ENCODE results near the gene REPS2. TPM values are rescaled to one million over a fixed set of nuclear protein-coding genes. Genes with fewer than 3 reads are reported as not detected.

REPS2 gene
- total RNA-seq, 1 donor from 2014 or later = 10.4 TPM

DNA sequence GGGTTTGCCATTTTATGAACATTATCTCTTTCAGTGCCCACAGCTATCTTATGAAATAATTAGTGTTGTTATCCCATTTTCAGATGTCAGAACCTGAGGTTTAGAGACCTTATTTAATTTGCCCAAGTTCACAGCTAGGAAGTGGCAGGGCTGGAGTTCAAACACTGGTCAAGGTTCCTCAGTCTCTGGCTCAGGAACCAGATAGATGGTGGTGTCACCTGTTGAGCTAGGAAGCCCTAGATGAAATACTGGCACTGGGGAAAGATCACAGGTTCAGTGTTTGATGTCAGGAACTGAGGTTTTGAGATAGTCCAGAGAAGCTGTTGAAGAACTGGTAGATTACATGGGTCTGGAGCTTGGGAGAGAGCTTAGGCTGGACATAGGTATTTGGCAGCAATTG, 85.4 kb downstream of the REPS2 start:
- no peak for DNase-seq (ENCODE audit: extremely low read depth, low read depth, low spot score)

DNA sequence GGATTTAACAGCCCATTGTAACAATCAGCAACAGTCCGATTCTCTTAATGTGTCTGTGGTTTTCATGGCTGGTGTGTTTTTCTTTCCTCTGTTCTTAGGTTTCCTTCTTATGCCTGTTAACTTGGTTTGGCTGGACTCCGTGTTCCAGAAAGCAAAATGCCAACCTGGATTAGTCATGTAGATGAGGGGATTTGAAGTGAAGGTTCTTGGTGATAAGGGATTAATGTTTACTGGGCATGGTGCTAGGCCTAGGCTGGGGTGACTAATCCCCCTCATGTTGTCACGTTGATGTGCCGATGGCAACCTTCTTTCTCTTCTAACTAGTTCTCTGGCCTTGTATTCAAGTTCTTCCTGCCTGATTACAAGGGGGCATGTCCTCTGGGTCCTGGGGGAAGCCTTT, 85.9 kb downstream of the REPS2 start:
- DNase-seq (ENCODE audit: extremely low read depth, low read depth, low spot score) = no peak

DNA sequence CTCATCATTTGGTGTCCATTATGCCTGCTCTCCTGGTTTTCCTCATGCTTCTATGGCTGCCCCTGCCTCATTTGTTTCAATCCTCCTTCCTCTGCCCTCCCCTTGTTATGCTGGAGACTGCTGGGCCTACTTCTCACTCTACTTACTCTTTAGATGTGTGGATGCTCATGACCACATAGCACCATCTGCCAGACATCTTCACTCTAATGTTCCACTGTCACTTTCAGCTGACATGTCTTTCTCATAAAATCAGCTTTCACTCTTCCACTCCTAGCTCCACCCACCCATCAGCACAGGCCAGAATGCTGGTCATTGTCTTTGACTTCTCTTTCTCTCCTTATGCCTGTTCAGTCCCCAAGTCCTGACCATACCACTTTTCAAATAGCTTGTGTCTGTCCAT, 86.8 kb downstream of the REPS2 start:
- DNase-seq (ENCODE audit: extremely low read depth, low read depth, low spot score) = no peak

DNA sequence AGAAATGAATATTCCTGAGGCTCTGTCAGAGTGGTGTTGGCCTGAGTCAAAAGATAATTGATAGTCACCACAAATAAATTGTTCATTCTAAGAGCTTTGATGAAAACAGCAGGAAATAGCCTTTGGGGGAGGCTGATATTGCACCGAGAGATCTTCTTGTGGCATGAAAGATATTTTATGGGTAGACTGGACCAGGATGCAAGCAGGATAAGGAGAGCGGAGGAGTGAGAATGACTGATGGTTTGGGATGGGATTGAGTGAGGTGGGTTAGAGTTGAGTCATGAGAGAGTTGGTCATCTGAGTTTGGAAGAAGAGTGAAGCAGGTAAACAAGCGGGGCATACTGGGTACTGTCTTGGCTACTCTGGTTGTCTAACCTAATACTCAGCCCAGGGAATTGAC, 88.7 kb downstream of the REPS2 start:
- DNase-seq (ENCODE audit: extremely low read depth, low read depth, low spot score) = no peak

DNA sequence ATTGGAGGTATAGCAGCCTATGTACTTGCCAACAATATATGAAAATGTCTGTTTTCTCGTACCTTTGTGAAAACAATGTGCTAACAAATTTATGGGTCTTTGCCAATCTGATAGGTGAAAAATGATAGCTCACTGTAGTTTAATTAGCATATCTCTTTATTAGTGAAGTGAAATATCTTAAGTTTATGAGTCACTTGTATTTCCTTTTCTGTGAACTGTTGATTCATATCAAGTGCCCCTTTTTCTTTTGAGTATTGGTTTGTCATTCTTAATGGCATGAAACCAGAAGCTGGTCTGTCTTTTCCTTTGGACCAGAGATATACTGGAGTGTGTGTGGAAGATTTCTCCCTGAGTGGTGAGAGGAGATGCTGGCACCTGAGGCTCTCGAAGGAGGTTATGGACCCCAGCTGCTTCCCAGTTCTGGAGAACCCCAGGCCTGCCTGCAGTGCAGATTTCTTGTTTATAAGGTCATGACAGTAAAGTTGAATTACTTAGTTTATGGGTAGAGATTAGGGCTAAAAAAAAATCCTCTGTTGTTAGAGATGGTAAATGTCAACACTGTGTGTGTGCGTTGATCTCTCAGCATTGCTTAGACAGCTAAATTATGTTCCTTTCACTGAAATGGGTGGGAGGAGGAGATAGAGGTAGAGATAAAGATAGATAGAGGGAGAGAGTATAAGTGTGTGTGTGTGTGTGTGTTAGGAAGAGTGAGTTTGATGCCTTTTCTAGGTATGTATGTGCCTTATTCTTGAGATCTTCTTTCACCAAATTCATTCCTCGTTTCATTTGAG, 89.9 kb downstream of the REPS2 start:
- no peak for DNase-seq (ENCODE audit: extremely low read depth, low read depth, low spot score)

DNA sequence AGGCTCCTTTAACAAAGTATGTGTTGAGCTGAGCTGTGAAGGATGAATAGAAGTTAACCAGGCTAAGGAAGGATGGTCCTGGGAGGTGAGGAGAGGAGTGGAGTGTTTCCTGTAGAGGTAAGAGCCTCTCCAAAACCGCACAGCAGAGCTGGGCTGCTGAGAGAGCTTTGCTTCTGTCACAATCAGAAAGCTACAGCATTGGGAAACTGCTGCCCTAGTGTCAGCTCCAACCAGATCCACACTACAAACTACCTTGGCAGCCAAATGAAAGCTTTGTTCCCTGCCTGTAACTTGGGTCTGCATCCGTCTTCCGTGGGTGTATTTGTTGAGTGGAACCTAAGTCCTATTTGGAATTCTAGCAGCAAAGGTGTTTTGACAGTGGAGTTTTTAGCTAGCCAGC, 91.8 kb downstream of the REPS2 start:
- DNase-seq (ENCODE audit: extremely low read depth, low read depth, low spot score) = no peak

DNA sequence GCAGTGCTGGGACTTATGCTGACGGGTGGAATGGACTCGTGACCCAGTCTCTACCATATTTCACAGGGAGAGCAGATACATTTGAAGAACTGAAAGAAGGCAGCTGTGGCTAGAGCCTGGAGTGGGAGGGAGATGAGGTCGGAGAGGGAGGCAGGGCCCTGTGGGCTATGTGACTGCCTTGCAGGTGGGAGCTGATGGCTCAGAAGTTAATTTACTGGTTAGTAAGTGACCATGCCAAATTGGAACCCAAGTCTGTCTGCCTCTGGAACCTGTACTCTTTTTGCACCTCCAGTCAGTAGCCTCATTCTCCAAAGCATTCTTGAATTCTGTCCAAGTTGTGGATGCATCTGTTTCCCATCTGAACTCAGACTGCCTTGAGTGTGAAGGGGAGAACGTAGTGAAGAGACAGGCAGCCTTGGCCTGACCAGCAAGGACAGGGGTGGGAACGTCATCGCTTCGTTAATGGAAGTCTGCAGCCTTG, 92.3 kb downstream of the REPS2 start:
- no peak for DNase-seq (ENCODE audit: extremely low read depth, low read depth, low spot score)

DNA sequence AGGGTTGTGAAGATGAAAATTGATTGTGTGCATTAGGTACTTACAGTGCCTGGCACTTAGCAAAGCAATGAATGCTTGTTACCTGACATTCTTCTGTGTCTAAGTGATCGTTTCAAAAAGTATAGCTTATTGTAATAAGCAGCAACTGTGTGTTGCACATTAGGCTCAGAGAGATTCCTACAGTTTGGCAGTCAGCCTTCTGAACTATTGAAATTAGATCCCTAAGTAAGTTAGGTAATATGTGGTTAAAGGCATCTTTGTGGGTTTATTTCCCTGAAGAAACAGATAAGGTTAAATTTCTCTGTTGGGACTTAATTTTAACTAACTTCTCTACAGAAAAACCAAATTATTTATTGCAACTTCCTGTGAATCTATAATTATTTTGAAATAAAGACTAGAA, 93.4 kb downstream of the REPS2 start:
- no peak for DNase-seq (ENCODE audit: extremely low read depth, low read depth, low spot score)

DNA sequence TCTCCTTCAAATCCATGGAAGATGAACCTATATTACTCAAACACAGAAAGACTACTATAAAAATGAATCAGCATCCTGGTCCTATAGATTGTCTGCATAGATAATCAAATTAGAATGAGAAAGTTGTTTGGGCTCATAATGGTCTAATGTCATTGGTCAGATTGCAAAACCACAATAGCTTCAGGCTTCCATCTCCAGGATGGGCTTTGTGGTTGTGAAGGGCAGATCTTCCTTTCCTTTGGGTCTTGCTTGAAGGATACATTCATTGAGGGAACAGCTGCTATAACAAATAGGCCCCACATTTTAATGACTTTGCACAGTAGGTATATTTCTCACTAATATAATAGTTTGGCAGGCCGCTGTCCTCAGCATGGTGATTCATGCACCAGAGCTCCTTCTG, 94.3 kb downstream of the REPS2 start:
- DNase-seq (ENCODE audit: extremely low read depth, low read depth, low spot score) = no peak

DNA sequence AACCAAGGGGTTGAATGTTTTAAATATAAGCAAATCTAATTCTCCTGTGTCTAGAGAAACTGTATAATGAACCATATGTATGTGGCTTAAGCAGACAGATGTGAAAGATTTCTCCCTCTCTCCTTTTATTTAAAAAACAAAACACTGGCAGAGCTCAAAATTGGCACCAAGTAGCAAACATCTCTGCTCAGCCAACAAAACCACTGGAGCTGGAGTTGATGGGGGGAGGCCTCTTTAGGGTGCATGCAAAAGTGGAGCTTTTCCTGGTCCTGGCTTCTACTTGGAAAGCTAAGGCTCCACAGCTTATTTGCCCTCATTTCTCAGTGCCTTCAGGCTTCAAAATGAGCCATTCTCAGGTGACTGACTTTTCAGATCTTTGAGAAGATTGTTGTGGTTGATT, 95.6 kb downstream of the REPS2 start:
- no peak for DNase-seq (ENCODE audit: extremely low read depth, low read depth, low spot score)

DNA sequence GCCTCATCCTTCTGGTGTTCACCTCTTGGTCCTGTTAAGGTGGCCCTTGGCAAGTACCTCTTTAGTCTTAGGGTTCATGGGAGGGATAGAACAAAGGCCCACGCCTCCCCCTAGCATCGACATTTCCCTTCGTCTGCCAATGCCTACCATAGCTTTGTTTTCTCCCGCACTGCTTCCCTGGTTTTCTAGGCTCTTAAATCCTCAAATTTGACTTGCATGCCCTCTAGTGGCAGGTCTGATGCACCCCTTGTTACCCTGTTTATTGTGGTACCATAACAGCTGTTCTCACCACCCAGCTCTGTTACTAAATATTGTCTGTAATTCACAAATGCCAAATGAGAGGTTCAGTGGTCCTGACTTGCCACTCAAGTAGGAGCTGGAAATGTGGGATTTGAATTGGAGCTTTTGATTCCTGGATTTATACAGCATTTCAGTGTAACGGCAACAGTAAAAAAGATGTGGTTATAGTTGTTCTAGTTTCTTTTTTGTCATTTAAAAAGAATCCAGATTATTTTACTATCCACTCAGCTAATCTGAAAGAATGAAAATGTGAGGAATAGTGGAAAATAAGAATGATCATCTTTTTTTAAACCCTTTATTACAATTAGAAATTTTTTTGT, 100.1 kb downstream of the REPS2 start:
- peak; percentile 55 for DNase-seq (ENCODE audit: extremely low read depth, low read depth, low spot score)

DNA sequence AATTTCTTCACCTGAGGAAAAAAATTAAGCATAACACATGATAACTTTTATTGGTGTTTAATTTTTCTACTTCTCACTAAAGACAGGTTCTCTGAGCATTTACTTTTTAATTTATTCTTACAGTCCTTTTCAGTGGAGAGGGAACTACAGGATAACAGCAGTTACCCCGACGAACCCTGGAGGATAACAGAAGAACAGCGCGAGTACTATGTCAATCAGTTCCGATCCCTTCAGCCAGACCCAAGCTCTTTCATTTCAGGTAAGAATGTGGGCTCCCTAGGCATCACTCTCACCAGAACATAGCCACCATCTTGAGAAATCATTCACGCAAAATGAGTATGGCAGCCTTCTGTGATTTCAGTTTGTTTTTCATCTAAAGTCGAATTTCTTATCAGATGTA, 100.8 kb downstream of the REPS2 start:
- DNase-seq (ENCODE audit: extremely low read depth, low read depth, low spot score) = no peak

DNA sequence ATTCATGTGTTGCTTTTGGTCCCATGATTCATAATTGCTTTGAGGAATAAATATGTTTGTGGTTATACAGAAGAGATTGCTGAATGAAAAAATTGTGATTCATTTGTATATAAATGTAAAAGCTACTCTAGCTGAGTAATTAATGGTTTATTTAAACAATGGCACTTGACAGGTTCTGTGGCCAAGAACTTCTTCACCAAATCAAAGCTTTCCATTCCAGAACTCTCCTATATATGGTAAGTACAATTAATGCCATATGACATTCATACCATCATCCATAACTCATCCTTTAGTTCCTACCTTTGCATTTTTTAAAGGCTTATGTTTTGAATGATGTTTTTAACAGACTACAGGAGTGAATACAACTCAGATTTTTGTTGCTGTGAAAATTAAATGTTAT, 105.8 kb downstream of the REPS2 start:
- no peak for DNase-seq (ENCODE audit: extremely low read depth, low read depth, low spot score)

DNA sequence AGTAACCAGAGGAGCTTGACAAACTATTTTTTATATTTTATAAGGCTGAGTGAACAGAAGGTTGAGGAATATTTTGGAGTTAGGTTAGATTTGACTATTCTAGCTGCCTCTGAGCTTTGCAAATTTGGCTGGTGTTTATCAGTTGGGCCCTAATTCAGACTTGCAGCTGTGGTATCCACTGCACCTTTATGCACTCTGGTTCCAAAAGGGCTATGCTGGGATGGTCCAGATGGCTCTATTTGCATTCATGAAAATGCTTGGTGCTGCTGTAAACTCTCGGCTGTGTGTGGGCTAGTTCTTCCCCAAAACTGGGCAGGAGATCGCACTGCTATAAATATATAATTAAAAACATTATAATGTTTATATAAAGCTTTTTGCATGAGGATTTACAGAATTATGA, 106.3 kb downstream of the REPS2 start:
- DNase-seq (ENCODE audit: extremely low read depth, low read depth, low spot score) = no peak

DNA sequence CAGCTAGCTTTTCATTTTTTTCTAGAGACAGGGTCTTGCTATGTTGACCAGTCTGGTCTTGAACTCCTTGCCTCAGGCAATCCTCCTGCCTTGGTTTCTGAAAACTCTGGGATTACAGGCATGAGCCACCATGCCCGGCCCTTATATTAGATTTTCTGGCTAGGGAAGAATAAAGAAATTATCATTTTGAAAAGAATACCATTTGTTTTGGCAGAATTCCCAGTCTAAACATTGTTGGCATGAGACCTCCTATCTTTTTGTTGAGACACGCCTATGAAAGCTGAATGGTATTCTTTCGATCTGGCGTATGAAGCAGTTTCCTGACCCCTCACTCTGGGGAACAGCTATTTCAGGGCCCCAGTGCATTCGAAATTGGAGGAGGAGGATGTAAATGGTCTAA, 107.0 kb downstream of the REPS2 start:
- DNase-seq (ENCODE audit: extremely low read depth, low read depth, low spot score) = no peak

DNA sequence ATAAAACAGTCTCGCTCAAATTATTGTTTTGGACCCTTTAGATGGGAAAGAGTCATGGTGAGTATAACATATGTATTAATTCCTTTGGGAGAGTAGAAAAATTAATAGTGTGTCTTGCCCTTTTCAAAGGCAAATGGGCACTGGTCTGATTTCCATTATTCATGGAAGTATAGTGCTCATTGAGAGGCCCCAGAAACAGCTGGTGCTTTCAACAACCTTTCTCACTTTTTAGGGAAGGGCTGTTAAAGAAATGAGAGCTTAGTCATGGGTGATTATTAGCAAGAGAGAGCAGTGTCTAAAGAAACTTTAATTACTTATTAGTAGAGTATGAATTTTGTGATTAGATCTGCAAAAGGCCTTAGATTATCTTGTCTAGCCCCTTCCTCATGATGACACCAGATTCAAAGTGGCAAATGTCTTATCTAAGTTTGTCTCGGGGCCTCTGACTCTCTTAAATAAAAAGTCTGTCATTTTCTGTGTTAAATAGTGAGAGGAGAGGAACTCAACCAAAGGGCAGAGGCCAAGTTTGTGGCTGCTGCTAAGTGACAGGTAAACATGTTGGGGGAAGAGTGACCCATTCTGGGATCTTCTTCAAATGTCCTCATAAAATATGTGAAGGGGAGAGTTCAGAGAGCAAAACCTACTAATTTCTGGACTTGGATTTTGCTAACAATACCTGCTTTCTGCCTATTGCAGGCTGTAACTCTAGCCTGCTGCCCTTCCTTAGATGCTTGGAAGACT, 110.6 kb downstream of the REPS2 start:
- DNase-seq (ENCODE audit: extremely low read depth, low read depth, low spot score) = no peak

DNA sequence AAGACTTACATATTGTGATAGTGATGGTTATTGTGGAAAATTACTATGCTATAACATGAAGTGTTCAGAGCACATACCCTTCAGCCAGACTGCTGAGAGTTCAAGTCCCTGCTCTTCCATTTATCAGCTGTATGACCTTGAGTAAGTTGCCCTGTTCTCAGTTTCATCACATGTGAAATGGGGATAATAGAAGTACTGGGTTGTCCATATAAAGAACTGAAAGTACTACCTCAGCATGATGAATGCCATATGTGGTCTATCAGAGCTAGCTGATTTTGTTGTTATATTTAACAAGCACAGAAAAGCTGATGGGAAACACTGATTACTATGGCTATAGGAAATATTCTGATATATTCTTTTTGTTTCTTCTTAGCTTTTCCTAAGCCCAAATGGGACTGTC, 115.6 kb downstream of the REPS2 start:
- DNase-seq (ENCODE audit: extremely low read depth, low read depth, low spot score) = no peak

DNA sequence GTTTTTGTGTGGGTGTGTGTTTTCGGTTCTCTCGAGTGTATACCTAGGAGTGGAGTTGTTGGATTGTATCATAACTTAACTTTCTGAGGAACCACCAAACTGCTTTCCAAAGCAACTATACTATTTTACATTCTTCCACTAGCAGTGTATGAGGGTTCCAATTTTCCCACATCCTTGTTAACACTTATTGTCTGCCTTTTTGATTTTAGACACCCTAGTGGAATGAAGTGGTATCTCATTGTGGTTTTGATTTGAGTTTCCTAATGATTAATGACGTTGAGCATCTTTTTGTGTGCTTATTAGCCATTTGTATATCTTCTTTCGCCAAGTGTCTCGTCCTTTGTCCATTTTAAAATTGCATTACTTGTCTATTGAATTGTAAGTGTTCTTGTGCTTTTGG, 118.6 kb downstream of the REPS2 start:
- DNase-seq (ENCODE audit: extremely low read depth, low read depth, low spot score) = no peak

DNA sequence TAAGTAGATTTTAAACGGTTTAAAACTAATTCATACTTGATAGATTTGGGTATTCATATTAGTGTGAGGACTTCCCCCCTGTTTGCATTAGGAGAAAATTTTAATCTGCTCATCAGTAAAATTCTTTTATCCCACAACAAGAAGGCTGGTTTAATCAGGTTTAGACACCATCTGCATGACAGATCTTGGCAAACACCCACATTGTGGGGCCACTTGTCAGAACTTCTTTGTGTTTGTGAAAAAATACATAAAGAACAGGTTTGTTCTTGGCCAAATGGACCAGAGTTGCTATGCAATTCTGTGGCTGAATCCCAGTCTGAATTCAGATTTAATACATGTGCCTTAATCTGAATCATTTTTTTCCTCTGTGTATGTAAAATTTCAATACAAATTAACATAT, 121.1 kb downstream of the REPS2 start:
- no peak for DNase-seq (ENCODE audit: extremely low read depth, low read depth, low spot score)

DNA sequence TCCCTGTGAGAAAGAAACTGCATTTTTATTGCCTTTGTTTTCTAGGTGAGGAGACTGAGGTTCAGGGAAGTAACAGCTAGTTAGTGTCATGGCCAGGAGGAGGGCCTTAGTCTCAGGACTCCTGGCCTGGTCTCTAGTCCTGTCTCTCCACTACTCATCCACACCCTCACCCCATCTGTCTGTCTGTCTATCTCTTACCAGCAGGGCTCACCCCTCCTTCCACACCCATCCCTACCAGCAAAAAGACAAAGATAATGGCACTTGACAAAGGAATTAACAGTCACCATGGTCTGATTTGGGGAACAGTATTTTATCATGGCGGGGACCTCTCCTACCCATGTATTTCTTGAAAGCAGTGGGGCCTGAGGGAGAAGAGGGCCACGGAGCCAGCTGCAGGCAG, 125.8 kb downstream of the REPS2 start:
- no peak for DNase-seq (ENCODE audit: extremely low read depth, low read depth, low spot score)

DNA sequence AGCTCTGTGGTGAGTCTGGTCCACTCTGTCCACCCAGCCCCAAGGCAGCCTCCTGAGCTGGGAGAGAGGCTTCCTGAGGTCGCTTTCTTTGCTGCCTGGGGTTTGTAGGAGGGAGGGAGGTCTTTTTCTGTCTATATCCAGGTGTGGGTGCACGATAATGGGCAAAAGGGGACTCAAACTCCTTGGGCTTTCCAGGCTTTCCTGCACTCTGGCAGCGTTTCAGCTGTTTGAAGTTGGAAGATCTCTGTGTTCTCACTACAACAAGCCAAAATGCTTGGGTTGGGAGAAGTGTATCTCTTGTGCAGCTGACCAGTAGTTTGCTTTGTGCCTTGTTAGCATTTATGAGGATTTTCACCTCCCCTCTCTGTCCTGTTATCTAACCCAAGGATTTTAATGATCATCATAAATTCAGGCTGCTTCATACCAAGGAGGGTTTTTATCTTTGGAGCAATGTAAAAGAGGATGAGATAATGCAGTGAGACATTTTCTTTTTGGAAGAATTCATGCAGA, 126.3 kb downstream of the REPS2 start:
- no peak for DNase-seq (ENCODE audit: extremely low read depth, low read depth, low spot score)

DNA sequence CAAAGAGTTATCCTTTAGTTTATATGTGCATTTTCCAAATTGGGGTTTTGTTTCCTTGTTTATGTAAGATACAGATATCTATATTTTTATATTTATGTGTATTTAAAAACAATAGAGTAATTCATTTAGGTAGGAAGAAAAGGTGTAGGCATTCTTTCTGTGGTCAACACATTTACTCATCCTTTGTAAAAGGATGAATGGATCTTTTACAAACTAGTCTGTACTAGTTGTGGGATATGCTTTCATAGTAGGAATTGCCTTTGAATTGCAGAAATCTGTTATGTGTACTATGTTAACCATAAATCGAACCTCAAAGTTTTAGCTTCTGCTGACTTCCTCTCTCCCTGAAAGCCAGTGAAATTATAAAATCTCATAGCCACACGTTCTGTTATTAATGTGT, 128.5 kb downstream of the REPS2 start:
- no peak for DNase-seq (ENCODE audit: extremely low read depth, low read depth, low spot score)

Data from glomerular endothelial cell (primary cell).